Loucy (cell line): ENCODE results near the gene ZNF786.
A peak's percentile ranks its signal among the peaks of the same experiment; 100 is the strongest.

Source experiments
- H2AFZ ChIP-seq: fragments of 200-600 bp; sonication (generic); 2 replicates; pipeline ENCODE4 v1.6.0; 2016; ENCODE audit warnings: antibody characterized with exemption, mild to moderate bottlenecking, low read length, moderate library complexity
- H3F3A ChIP-seq: fragments of 200-600 bp; 2 replicates; pipeline ENCODE4 v1.6.0; 2016; ENCODE audit warnings: antibody characterized with exemption, low read depth, mild to moderate bottlenecking
- H3K27me3 ChIP-seq: fragments of 200-600 bp; sonication (generic); 2 replicates; pipeline ENCODE4 v1.6.1; 2014; ENCODE audit warnings: low read length, mild to moderate bottlenecking; ENCODE audit not compliant: insufficient read depth, poor library complexity, severe bottlenecking
- H3K36me3 ChIP-seq: fragments of 200-600 bp; sonication (generic); 2 replicates; pipeline ENCODE4 v1.6.1; 2016; ENCODE audit warnings: low read length; ENCODE audit not compliant: insufficient read depth
- H3K4me1 ChIP-seq: fragments of 200-600 bp; sonication (generic); 2 replicates; pipeline ENCODE4 v1.5.1; 2014; ENCODE audit warnings: low read length, mild to moderate bottlenecking; ENCODE audit not compliant: insufficient read depth, poor library complexity, severe bottlenecking
- H3K4me2 ChIP-seq: fragments of 200-600 bp; sonication (generic); 2 replicates; pipeline ENCODE4 v1.6.0; 2014; ENCODE audit warnings: antibody characterized with exemption, low read length, low read depth, mild to moderate bottlenecking; ENCODE audit not compliant: poor library complexity, severe bottlenecking
- H3K4me3 ChIP-seq: fragments of 200-600 bp; sonication (generic); 2 replicates; pipeline ENCODE4 v1.5.1; 2014; ENCODE audit warnings: low read length, mild to moderate bottlenecking, mixed read lengths; ENCODE audit not compliant: poor library complexity, severe bottlenecking
- H3K79me2 ChIP-seq: fragments of 200-600 bp; sonication (generic); 2 replicates; pipeline ENCODE4 v1.6.1; 2014; ENCODE audit warnings: low read length; ENCODE audit not compliant: insufficient read depth
- H3K9ac ChIP-seq: fragments of 200-600 bp; sonication (generic); 2 replicates; pipeline ENCODE4 v1.6.0; 2014; ENCODE audit warnings: mild to moderate bottlenecking, low read depth, low read length, moderate library complexity; ENCODE audit not compliant: poor library complexity, severe bottlenecking
- H3K9me2 ChIP-seq: fragments of 200-600 bp; sonication (generic); replicated peaks from 2 replicates; pipeline ENCODE4 v1.6.1; 2016; ENCODE audit warnings: low read depth, low read length, mixed read lengths
- H3K9me3 ChIP-seq: fragments of 200-600 bp; sonication (generic); 2 replicates; pipeline ENCODE4 v1.6.1; 2014; ENCODE audit warnings: mild to moderate bottlenecking, antibody characterized with exemption, low read length, low read depth; ENCODE audit not compliant: insufficient read depth
- H4K20me1 ChIP-seq: fragments of 200-600 bp; sonication (generic); 2 replicates; pipeline ENCODE4 v1.6.0; 2014; ENCODE audit warnings: antibody characterized with exemption, low read length, mild to moderate bottlenecking; ENCODE audit not compliant: insufficient read depth, poor library complexity, severe bottlenecking
- CTCF ChIP-seq: fragments of 200-600 bp; sonication (generic); conservative IDR thresholded peaks from 2 replicates; pipeline ENCODE4 v1.5.1; 2014; ENCODE audit warnings: mild to moderate bottlenecking, antibody characterized with exemption, low read length
- EZH2phosphoT487 ChIP-seq: fragments of 200-600 bp; IDR thresholded peaks from 2 replicates; pipeline ENCODE4 v1.6.1; 2018; ENCODE audit warnings: antibody characterized with exemption, mild to moderate bottlenecking, moderate library complexity, borderline replicate concordance

ZNF786 gene

DNA sequence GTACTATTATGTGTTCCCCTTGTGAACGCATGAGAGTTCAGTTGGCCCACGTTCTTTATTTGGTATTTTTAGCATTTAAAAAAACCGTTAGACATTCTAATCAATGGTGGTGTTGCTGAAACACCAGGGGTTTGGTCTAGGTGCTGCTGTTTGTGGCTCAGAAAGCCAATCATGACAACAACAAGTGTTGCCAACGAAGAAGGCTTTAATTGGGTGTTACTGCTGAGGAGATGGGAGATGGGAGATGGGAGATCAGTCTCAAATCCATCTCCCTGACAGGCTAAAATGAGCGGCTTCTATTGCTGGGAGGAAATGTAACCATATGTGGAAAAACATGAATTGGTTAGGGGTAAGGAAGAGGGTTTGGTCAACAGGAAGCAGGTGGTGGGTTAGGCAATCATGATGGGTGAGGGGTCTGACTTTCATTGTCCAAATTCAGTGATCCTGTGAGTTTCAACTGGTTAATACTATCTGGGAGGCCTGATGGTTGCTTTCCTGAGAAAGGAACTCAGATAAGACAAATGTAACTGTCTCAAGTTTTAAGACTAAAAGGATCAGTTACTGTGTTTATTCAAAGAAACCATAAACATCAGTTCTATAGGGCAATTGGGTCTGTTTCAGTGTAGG is 40.2 kb upstream of the ZNF786 start:
- Histone ChIP-seq H3K4me3 (no peak overlapping the region), H3K9me3 (peaks cover 13% of the 10 kb centered on the region), H3K27me3 (no peaks in the 10 kb centered on the region), H3K79me2 (peaks cover 21% of the 10 kb centered on the region), H3F3A (no peaks in the 10 kb centered on the region), H3K36me3 (peaks cover 21% of the 10 kb centered on the region), H3K9ac (no peak overlapping the region), H3K4me1 (peaks cover 9% of the 10 kb centered on the region), H3K4me2 (no peak overlapping the region), H4K20me1 (no peaks in the 10 kb centered on the region), H2AFZ (no peak overlapping the region), H3K9me2 (no peaks in the 10 kb centered on the region)
- TF ChIP-seq CTCF (no peak), EZH2phosphoT487 (no peak)

GRCh38 chr7:149126662-149127266 is 36.2 kb upstream of the ZNF786 start:
- TF ChIP-seq EZH2phosphoT487, result no peak
- no peak for TF ChIP-seq CTCF
- Histone ChIP-seq H3K36me3 (peaks cover 18% of the 10 kb centered on the region), H3K9me3 (peaks cover 13% of the 10 kb centered on the region), H3F3A (no peaks in the 10 kb centered on the region), H3K27me3 (no peaks in the 10 kb centered on the region), H3K9ac (peak overlapping the region; percentile 100), H3K4me3 (peak overlapping the region; percentile 99), H3K9me2 (no peaks in the 10 kb centered on the region), H3K79me2 (peaks cover 36% of the 10 kb centered on the region), H3K4me1 (peaks cover 18% of the 10 kb centered on the region), H2AFZ (peak overlapping the region; percentile 94), H4K20me1 (no peaks in the 10 kb centered on the region), H3K4me2 (peak overlapping the region; percentile 94)

GRCh38 chr7:149125863-149126661 is 35.5 kb upstream of the ZNF786 start, which contains the start of gene ZNF425:
TSS of gene ZNF425 (minus strand) at chr7:149126324. CDS start at chr7:149126213, 111 bp downstream.
- H4K20me1 ChIP-seq, result no peaks in the 10 kb centered on the region
- peaks cover 10% of the 10 kb centered on the region for H3K9me3 ChIP-seq
- peak within 1 kb of the TSS; percentile 99 for H3K4me3 ChIP-seq
- peaks cover 18% of the 10 kb centered on the region for H3K4me1 ChIP-seq
- H3K27me3 ChIP-seq, result no peaks in the 10 kb centered on the region
- H3K9me2 ChIP-seq, result no peaks in the 10 kb centered on the region
- TF ChIP-seq EZH2phosphoT487 (no peak), CTCF (peak; percentile 69)
- peaks cover 11% of the 10 kb centered on the region for H3K36me3 ChIP-seq
- no peaks in the 10 kb centered on the region for H3F3A ChIP-seq
- H3K4me2 ChIP-seq, result peak within 1 kb of the TSS; percentile 99
- peaks cover 36% of the 10 kb centered on the region for H3K79me2 ChIP-seq
- H3K9ac ChIP-seq, result peak within 1 kb of the TSS; percentile 100
- H2AFZ ChIP-seq, result peak within 1 kb of the TSS; percentile 94
